RWPE2 (cell line): Measurements from ENCODE around the gene MCC.

Source experiments
- ATAC-seq: fragments of 200-7000 bp; cut with Tn5 transposase; 3 replicates; pipeline ENCODE4 v1.9.1; 2021; ENCODE audit warnings: low read depth
- DNase-seq: peaks from one replicate; pipeline ENCODE4 v3.0.0-alpha.2; 2020; ENCODE audit warnings: low spot score
- H3K27ac ChIP-seq: fragments of 450-650 bp; 2 replicates; pipeline ENCODE4 v1.5.1; 2017; ENCODE audit warnings: mild to moderate bottlenecking; ENCODE audit not compliant: poor library complexity, severe bottlenecking
- H3K27me3 ChIP-seq: fragments of 250-450 bp; sonication (Bioruptor Pico); 2 replicates; pipeline ENCODE4 v1.5.1; 2021; ENCODE audit warnings: mild to moderate bottlenecking, moderate library complexity; ENCODE audit not compliant: insufficient read depth, poor library complexity, severe bottlenecking
- H3K36me3 ChIP-seq: fragments of 250-450 bp; sonication (Bioruptor Pico); 2 replicates; pipeline ENCODE4 v1.5.1; 2020; ENCODE audit warnings: low read depth, mild to moderate bottlenecking, moderate library complexity
- H3K4me1 ChIP-seq: fragments of 250-450 bp; sonication (Bioruptor Pico); 2 replicates; pipeline ENCODE4 v1.5.1; 2021; ENCODE audit warnings: mild to moderate bottlenecking, moderate library complexity; ENCODE audit not compliant: insufficient read depth, poor library complexity, severe bottlenecking
- H3K4me3 ChIP-seq: fragments of 250-450 bp; sonication (Bioruptor Pico); 2 replicates; pipeline ENCODE4 v1.5.1; 2021; ENCODE audit warnings: mild to moderate bottlenecking, moderate library complexity; ENCODE audit not compliant: severe bottlenecking
- H3K9me3 ChIP-seq: fragments of 250-450 bp; sonication (Bioruptor Pico); 2 replicates; pipeline ENCODE4 v1.5.1; 2021; ENCODE audit warnings: mild to moderate bottlenecking, moderate library complexity; ENCODE audit not compliant: severe bottlenecking
- TF ChIP-seq, protein P1 (sequence below): fragments of 450-650 bp; IDR thresholded peaks from one replicate; pipeline ENCODE4 v1.5.1; 2017; ENCODE audit warnings: mild to moderate bottlenecking, moderate library complexity; ENCODE audit not compliant: poor library complexity, severe bottlenecking

Gene MCC

GRCh38 chr5:113255105-113255504 lies 233.1 kb downstream of the MCC start:
- DNase-seq, result no peak
- no peak overlapping the region for H3K27ac ChIP-seq
- TF ChIP-seq, protein P1, sequence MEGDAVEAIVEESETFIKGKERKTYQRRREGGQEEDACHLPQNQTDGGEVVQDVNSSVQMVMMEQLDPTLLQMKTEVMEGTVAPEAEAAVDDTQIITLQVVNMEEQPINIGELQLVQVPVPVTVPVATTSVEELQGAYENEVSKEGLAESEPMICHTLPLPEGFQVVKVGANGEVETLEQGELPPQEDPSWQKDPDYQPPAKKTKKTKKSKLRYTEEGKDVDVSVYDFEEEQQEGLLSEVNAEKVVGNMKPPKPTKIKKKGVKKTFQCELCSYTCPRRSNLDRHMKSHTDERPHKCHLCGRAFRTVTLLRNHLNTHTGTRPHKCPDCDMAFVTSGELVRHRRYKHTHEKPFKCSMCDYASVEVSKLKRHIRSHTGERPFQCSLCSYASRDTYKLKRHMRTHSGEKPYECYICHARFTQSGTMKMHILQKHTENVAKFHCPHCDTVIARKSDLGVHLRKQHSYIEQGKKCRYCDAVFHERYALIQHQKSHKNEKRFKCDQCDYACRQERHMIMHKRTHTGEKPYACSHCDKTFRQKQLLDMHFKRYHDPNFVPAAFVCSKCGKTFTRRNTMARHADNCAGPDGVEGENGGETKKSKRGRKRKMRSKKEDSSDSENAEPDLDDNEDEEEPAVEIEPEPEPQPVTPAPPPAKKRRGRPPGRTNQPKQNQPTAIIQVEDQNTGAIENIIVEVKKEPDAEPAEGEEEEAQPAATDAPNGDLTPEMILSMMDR, result no peak
- H3K9me3 ChIP-seq, result no peaks in the 10 kb centered on the region
- peaks cover 16% of the 10 kb centered on the region for H3K4me1 ChIP-seq
- no peaks in the 10 kb centered on the region for H3K36me3 ChIP-seq
- H3K27me3 ChIP-seq, result no peaks in the 10 kb centered on the region
- no peak overlapping the region for H3K4me3 ChIP-seq
- no peak for ATAC-seq

GRCh38 chr5:113253037-113253436 lies 235.2 kb downstream of the MCC start:
- Histone ChIP-seq H3K36me3 (no peaks in the 10 kb centered on the region), H3K27ac (no peak overlapping the region), H3K9me3 (no peaks in the 10 kb centered on the region), H3K27me3 (no peaks in the 10 kb centered on the region), H3K4me1 (peaks cover 3% of the 10 kb centered on the region), H3K4me3 (no peak overlapping the region)
- ATAC-seq (no peak), DNase-seq (no peak)
- TF ChIP-seq, protein P1, result no peak

GRCh38 chr5:113252066-113252465 lies 236.2 kb downstream of the MCC start:
- Histone ChIP-seq H3K27me3 (no peaks in the 10 kb centered on the region), H3K36me3 (no peaks in the 10 kb centered on the region; the same call in 1 of the 2 replicates)
- ATAC-seq, result no peak

DNA sequence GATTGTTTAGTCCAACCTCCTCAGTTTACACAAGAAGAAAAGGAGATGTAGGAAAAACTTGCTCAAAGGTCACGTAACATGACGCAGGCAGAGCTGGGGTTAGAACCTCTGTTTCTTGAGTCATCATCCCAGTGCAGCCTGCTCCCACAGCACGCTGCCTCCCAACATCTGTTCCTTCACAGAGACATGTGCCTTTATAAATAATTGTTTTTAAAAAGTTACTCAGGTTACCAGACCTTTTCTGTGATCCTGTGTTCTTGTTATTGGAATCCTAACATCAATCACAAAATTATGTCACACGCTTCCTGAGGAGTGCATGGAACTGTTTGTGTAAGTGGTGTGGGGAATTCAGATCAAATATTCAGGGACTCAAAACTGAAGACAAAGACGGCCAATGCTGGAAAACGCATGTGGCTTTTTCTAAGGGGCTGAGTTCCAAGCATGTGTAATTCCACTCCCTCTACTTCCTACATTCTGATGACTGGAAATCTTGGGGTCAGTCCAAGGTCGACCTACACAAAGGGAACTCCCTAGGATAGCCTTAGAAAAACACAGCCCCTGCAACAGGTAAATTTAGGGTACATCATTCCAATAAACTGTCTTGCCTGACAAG lies 237.8 kb downstream of the MCC start:
- Histone ChIP-seq H3K27ac (no peak overlapping the region), H3K27me3 (no peaks in the 10 kb centered on the region), H3K36me3 (no peaks in the 10 kb centered on the region; the same call in 1 of the 2 replicates), H3K4me3 (no peak overlapping the region), H3K4me1 (peaks cover 8% of the 10 kb centered on the region), H3K9me3 (no peaks in the 10 kb centered on the region)
- peak; percentile 45; the same call in 1 of the 3 replicates for ATAC-seq
- DNase-seq, result no peak
- TF ChIP-seq, protein P1, result no peak

More at GRCh38 chr5:113252066-113252465, 236.2 kb downstream of the MCC start:
- H3K4me3 ChIP-seq, result no peak overlapping the region
- TF ChIP-seq, protein P1, result no peak
- H3K27ac ChIP-seq, result no peak overlapping the region
- H3K9me3 ChIP-seq, result no peaks in the 10 kb centered on the region
- H3K4me1 ChIP-seq, result peaks cover 3% of the 10 kb centered on the region
- no peak for DNase-seq

- DNase-seq (no peak), ATAC-seq (no peak)
- H3K4me1 ChIP-seq, result peaks cover 13% of the 10 kb centered on the region
- no peaks in the 10 kb centered on the region for H3K27me3 ChIP-seq
- TF ChIP-seq, protein P1, result no peak
- no peaks in the 10 kb centered on the region; the same call in 1 of the 2 replicates for H3K36me3 ChIP-seq
- H3K27ac ChIP-seq, result no peak overlapping the region
- H3K4me3 ChIP-seq, result no peak overlapping the region
- H3K9me3 ChIP-seq, result no peaks in the 10 kb centered on the region
Measured at GRCh38 chr5:113249206-113249605, 239.0 kb downstream of the MCC start.
